ENCODE results near the gene IGSF9B.

IGSF9B gene

DNA sequence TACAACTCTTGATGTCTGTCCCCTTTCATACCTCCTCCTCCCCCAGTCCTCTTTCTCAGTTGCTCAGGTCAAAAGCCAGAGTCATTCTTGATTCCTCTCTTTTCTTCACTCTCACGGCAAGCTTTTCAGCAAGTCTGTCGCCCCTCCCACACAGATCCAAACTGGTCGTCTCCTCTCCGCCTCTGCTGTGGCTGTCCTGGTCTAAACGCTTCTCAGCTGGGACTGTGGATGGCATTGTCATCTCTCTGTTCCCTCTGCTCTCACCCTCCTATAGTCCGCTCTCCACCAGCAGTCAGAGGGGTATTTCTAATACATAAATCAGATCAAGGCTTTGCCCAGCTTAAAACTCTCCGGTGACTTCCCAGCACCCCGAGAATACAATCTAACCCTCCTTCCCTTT, 64.6 kb downstream of the IGSF9B start:
- no peak for DNase-seq (ENCODE audit: low read depth)
- no peak overlapping the region for H3K4me3 ChIP-seq (ENCODE audit: low read depth, low read length)
- TF ChIP-seq, protein P1, sequence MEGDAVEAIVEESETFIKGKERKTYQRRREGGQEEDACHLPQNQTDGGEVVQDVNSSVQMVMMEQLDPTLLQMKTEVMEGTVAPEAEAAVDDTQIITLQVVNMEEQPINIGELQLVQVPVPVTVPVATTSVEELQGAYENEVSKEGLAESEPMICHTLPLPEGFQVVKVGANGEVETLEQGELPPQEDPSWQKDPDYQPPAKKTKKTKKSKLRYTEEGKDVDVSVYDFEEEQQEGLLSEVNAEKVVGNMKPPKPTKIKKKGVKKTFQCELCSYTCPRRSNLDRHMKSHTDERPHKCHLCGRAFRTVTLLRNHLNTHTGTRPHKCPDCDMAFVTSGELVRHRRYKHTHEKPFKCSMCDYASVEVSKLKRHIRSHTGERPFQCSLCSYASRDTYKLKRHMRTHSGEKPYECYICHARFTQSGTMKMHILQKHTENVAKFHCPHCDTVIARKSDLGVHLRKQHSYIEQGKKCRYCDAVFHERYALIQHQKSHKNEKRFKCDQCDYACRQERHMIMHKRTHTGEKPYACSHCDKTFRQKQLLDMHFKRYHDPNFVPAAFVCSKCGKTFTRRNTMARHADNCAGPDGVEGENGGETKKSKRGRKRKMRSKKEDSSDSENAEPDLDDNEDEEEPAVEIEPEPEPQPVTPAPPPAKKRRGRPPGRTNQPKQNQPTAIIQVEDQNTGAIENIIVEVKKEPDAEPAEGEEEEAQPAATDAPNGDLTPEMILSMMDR (IDR thresholded peaks at IDR 0.05; ENCODE audit: low read depth, low read length, missing control alignments) = no peak

DNA sequence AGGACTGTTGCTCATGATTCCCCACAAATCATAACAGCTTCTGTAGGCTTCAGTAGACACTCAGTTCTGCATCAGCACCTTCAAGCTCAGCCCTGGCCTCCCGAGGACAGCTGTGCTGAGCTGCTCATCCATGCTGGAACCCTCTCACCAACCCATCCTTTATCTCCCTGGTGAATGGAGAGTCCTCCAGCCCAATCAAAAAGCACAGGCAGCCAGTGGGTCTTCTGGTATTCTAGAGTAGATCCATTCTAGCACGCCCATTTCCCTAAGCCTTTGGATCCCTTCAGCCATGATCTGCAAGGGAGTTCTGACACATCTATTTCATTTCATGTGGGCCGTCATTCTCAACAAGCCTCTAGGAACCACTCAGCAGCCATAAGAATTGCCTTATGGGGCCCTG, 66.9 kb downstream of the IGSF9B start:
- H3K4me3 ChIP-seq (ENCODE audit: low read depth, low read length) = no peak overlapping the region
- TF ChIP-seq, protein P1 (IDR thresholded peaks at IDR 0.05; ENCODE audit: low read depth, low read length, missing control alignments) = no peak
- no peak for DNase-seq (ENCODE audit: low read depth)

DNA sequence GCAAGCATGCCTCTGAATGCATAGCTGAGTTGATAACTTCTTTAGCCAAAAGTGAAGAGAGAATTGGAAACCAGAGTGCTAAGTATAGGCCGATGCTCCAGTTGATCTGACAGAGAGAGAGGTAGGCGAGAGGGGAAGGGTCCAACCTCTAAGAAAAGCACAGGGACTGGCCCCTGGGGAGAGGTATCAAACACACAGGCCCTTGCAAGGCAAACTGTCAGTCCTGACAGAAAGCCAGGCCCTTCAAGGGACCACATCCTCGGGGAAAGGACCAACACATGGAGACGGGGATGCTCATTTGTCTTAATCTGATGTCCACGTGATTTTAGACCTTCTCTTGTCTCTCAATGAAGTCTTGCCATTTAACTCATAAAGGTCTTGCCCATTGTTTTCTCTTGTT, 67.6 kb downstream of the IGSF9B start:
- no peak for DNase-seq (ENCODE audit: low read depth)
- H3K4me3 ChIP-seq (ENCODE audit: low read depth, low read length) = no peak overlapping the region
- TF ChIP-seq, protein P1 (IDR thresholded peaks at IDR 0.05; ENCODE audit: low read depth, low read length, missing control alignments) = no peak

DNA sequence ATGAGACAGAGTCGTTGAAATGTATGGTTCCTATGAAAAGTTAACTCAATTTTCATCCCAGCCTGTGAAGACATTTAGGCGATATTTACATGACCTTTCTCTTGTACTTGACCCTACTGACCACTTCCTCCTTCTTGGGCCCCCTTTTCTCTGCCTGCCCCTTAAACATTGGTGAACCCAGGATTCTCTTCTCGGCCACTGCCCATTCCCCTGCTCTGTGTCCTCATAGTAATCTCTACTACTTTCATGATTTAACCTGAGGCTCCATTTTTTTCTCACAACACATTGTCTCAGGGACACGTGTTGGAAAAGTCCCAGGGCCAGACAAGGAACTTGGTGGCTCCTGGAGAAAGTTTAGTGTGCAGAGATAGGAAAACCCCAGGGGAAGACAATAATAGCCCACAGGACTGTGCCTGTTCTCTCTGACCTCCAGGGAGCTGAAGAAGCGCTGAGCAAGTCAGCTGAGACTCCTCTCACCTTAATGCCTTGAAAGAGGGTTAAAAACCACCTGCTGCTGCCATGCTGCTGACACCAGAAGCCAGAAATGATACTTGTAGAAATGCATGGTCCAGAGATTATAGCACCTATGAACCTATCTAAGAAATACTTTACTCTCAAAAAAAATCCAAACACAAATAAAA, 69.0 kb downstream of the IGSF9B start:
- no peak overlapping the region for H3K4me3 ChIP-seq (ENCODE audit: low read depth, low read length)
- DNase-seq (ENCODE audit: low read depth) = no peak
- TF ChIP-seq, protein P1 (IDR thresholded peaks at IDR 0.05; ENCODE audit: low read depth, low read length, missing control alignments) = no peak

DNA sequence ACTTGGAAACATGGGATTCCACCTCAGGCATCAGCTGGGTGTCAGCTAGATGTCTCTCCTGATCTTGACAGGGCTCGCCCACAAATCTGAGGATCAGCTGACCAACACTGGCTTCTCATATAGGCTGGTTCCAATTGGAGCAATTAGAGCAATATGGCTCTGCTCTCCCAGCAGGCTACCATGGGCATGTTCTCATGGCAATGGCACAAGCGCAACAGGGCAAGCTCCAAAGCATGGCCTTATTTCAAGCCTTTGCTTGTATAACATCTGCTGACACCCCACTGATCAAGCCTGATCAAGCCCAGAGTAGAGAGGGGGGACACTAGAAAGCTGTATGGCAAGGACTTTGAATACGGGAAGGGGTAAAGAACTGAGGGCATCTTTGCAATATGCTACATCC, 70.7 kb downstream of the IGSF9B start:
- TF ChIP-seq, protein P1 (IDR thresholded peaks at IDR 0.05; ENCODE audit: low read depth, low read length, missing control alignments) = no peak
- DNase-seq (ENCODE audit: low read depth) = no peak
- no peak overlapping the region for H3K4me3 ChIP-seq (ENCODE audit: low read depth, low read length)

DNA sequence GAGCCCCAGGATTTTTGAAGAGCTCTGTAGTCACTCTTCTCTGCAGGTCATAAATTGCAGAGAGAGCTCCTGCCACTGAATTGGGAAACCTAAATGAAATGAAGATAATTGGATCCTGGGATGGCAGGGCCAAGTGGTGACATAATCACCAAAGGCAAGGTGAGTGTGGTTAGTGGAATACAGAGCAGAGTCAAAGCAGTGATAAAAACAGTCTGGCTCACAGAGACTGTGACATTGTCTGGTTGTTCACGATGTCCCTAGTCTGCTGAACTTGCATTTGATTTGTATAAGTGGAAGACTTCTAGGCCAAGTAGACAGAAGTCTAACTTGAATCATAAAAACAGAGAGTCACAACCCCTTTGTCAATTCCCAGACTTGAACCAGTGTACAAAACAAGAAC, 84.6 kb downstream of the IGSF9B start:
- no peak for DNase-seq (ENCODE audit: low read depth)
- TF ChIP-seq, protein P1 (IDR thresholded peaks at IDR 0.05; ENCODE audit: low read depth, low read length, missing control alignments) = no peak
- no peak overlapping the region for H3K4me3 ChIP-seq (ENCODE audit: low read depth, low read length)

DNA sequence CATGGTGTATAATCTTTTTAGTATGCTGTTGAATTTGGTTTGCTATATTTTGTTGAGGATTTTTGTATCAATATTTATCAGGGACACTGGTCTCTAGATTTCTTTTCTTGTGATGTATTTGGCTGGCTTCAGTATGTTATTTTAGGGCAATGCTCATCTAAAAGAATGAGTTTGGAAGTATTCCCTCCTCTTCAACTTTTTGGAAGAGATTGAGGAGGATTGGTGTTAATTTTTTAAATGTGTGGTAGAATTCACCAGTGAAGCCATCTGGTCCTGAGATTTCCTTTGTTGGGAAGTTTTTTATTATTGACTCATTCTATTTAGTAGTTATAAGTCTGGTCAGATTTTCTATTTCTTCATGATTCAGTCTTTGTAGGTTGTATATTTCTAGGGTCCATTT, 89.3 kb downstream of the IGSF9B start:
- DNase-seq (ENCODE audit: low read depth) = no peak
- TF ChIP-seq, protein P1 (IDR thresholded peaks at IDR 0.05; ENCODE audit: low read depth, low read length, missing control alignments) = no peak
- no peak overlapping the region for H3K4me3 ChIP-seq (ENCODE audit: low read depth, low read length)
